C4-2B (cell line): ENCODE measurements around the gene ZNF57.
"Not testable (repeated sequence)": the region's sequence is repeated elsewhere in the genome, so short reads cannot be mapped to it uniquely, and the experiment has no call there.

Experiments used
- H3K27ac ChIP-seq: fragments of 450-650 bp; 2 replicates; pipeline ENCODE4 v1.5.1; 2017
- ZFX ChIP-seq: fragments of 450-650 bp; IDR thresholded peaks from 2 replicates; pipeline ENCODE4 v1.6.1; 2017
- TF ChIP-seq, protein P1 (sequence below): fragments of 450-650 bp; conservative IDR thresholded peaks from 2 replicates; pipeline ENCODE4 v1.5.1; 2017; ENCODE audit warnings: mild to moderate bottlenecking

Gene ZNF57

DNA sequence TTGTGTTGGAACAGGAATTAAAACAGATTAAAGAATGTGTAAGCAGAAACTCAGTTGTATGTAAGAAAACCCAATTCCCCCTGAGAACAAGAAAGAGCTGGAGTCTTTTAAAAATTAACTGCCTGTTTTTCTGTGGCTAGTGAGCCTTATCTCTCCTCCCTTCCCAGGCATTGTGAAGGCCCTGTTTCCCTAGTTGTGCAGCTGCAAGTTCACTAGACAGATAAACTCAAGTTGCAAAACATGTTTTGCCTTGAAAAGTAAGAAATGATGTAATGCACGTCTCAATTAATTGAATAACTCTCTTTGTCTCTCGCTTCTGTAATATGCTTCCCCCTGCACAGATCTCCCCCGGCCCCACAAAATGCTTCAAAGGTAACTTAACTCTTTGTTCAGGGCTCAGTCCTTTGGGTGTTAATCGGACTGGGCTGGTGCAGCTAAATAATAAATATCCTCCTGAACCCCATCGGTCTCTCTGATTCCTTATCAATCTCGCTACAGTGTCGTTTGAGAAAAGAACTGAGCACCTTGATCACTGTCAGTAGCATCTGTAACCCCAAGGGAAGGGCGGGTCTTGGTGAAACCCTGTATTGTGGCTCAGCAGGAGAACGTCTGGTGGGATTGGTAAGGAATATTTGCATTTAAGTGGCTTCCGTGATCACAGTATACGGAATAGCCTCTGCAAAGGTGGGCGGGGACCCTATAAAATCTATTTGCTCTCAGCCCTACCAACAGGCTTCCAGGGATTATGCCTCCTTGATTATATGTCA lies 35.2 kb upstream of the ZNF57 start:
- TF ChIP-seq ZFX, result no peak
- TF ChIP-seq, protein P1, sequence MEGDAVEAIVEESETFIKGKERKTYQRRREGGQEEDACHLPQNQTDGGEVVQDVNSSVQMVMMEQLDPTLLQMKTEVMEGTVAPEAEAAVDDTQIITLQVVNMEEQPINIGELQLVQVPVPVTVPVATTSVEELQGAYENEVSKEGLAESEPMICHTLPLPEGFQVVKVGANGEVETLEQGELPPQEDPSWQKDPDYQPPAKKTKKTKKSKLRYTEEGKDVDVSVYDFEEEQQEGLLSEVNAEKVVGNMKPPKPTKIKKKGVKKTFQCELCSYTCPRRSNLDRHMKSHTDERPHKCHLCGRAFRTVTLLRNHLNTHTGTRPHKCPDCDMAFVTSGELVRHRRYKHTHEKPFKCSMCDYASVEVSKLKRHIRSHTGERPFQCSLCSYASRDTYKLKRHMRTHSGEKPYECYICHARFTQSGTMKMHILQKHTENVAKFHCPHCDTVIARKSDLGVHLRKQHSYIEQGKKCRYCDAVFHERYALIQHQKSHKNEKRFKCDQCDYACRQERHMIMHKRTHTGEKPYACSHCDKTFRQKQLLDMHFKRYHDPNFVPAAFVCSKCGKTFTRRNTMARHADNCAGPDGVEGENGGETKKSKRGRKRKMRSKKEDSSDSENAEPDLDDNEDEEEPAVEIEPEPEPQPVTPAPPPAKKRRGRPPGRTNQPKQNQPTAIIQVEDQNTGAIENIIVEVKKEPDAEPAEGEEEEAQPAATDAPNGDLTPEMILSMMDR, result no peak
- no peak overlapping the region for H3K27ac ChIP-seq

DNA sequence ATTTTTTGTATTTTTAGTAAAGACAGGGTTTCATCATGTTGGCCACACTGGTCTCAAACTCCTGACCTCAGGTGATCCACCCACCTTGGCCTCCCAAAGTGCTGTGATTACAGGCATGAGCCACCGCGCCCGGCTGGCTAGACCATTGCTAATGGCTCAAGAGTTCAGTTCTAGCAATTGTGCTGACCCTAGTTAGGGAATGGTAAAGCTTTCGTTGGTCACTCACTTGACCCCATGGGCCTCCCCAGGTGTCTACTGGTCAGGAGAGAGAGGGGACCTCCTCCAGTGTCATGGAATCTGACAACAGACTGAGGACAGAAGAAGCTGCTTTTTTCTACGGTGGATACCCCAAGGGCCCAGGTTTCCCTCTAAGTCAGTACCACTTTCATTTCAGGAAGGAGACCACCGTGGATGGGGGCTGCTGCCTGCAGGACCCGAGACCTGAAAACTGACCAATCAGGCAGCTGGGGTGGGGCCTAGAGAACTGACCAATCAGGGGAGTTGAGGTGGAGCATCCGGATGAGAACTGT lies 34.2 kb upstream of the ZNF57 start:
- TF ChIP-seq, protein P1, result no peak
- TF ChIP-seq ZFX, result no peak
- H3K27ac ChIP-seq, result no peak overlapping the region

GRCh38 chr19:2867025-2867991 lies 33.4 kb upstream of the ZNF57 start, which contains the start of gene ZNF556:
TSS of gene ZNF556 (plus strand) at chr19:2867335. CDS start at chr19:2867422, 87 bp downstream.
- TF ChIP-seq, protein P1, result no peak
- TF ChIP-seq ZFX, result no peak
- H3K27ac ChIP-seq, result no peak within 1 kb of the TSS

- TF ChIP-seq ZFX, result no peak
- TF ChIP-seq, protein P1, result no peak
- H3K27ac ChIP-seq, result no peak overlapping the region
Measured at GRCh38 chr19:2869618-2870017, 31.1 kb upstream of the ZNF57 start.

DNA sequence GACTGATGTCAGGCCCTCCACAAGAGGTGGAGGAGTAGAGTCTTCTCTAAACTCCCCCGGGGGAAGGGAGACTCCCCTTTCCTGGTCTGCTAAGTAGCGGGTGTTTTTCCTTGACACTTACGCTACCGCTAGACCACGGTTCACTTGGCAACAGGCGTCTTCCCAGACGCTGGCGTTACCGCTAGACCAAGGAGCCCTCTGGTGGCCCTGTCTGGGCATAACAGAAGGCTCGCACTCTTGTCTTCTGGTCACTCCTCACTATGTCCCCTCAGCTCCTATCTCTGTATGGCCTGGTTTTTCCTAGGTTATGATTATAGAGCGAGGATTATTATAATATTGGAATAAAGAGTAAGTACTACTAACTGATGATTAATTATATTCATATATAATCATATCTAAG lies 28.6 kb upstream of the ZNF57 start:
- not testable (repeated sequence) for H3K27ac ChIP-seq
- TF ChIP-seq, protein P1, result peak; percentile 63

GRCh38 chr19:2877398-2878331 lies 23.1 kb upstream of the ZNF57 start:
- H3K27ac ChIP-seq, result no peak overlapping the region
- TF ChIP-seq ZFX, result no peak
- TF ChIP-seq, protein P1, result no peak
